ENCODE results near the gene YTHDF1. TPM values are rescaled to one million over a fixed set of nuclear protein-coding genes. Genes with fewer than 3 reads are reported as not detected.

The YTHDF1 gene
- total and polyA plus RNA-seq, 8 donors: 11.1 to 24.0 (median 15.9) TPM

DNA sequence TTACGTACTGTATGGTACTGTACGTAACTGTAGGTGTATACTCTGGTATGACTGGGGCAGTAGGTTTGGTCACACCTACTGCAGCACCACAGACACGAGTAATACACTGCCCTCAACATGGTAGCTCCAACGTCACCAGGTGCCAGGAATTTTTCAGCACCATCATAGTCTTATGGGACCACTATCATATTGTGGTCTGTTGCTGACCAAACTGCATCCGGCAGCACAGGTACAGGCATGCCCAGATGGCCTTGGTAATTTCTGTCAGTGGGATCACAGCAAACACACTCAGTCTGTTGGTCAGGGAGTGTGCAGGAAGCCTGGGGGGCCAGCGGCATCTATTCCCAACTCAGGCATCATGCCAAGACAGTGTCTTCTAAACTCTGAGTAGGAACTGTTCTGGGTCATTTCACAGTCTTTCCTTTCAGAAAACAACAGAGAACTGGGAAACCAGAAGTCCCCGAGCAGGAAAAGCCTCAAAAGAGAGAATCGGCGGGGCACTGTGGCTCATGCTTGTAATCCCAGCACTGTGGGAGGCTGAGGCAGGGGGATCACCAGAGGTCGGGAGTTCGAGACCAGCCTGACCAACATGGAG is 5.8 kb downstream of the YTHDF1 start:
- FAIRE-seq (no peak), DNase-seq (no peak), ATAC-seq (no peak)
- TF ChIP-seq, protein P1, sequence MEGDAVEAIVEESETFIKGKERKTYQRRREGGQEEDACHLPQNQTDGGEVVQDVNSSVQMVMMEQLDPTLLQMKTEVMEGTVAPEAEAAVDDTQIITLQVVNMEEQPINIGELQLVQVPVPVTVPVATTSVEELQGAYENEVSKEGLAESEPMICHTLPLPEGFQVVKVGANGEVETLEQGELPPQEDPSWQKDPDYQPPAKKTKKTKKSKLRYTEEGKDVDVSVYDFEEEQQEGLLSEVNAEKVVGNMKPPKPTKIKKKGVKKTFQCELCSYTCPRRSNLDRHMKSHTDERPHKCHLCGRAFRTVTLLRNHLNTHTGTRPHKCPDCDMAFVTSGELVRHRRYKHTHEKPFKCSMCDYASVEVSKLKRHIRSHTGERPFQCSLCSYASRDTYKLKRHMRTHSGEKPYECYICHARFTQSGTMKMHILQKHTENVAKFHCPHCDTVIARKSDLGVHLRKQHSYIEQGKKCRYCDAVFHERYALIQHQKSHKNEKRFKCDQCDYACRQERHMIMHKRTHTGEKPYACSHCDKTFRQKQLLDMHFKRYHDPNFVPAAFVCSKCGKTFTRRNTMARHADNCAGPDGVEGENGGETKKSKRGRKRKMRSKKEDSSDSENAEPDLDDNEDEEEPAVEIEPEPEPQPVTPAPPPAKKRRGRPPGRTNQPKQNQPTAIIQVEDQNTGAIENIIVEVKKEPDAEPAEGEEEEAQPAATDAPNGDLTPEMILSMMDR (IDR thresholded peaks at IDR 0.05): no peak
- H3K4me3 ChIP-seq: no peak overlapping the region
- H3K9me3 ChIP-seq: no peaks in the 10 kb centered on the region
- 78% methylated on average over 11 of the region's 11 CpGs for WGBS, 2 donors
- H3K4me1 ChIP-seq: peaks cover 4 to 21% (median 9%) of the 10 kb centered on the region in 3 donors
- H3K36me3 ChIP-seq: peaks cover 4 to 28% (median 21%) of the 10 kb centered on the region in 3 donors
- H3K27ac ChIP-seq: no peak overlapping the region
- H3K27me3 ChIP-seq: no peaks in the 10 kb centered on the region
- intact Hi-C loops (cut with DNase I): no loop called here

- FAIRE-seq (no peak), ATAC-seq (peak in 1 of 4 donors; percentile 39), DNase-seq (peak in 1 of 6 donors; percentile 30)
- no peak overlapping the region for H3K4me3 ChIP-seq
- H3K27ac ChIP-seq: no peak overlapping the region
- intact Hi-C loops (cut with DNase I): no loop called here
- WGBS, 2 donors: 82 to 84% methylated on average over 6 of the region's 6 CpGs
- H3K4me1 ChIP-seq: peaks cover 0 to 10% (median 0%) of the 10 kb centered on the region in 3 donors
- no peaks in the 10 kb centered on the region for H3K27me3 ChIP-seq
- TF ChIP-seq, protein P1 (IDR thresholded peaks at IDR 0.05): no peak
- peaks cover under 1 to 28% (median 17%) of the 10 kb centered on the region in 3 donors for H3K36me3 ChIP-seq
- no peaks in the 10 kb centered on the region for H3K9me3 ChIP-seq
These were observed 7.5 kb downstream of the YTHDF1 start for GRCh38 chr20:63208346-63208909.

DNA sequence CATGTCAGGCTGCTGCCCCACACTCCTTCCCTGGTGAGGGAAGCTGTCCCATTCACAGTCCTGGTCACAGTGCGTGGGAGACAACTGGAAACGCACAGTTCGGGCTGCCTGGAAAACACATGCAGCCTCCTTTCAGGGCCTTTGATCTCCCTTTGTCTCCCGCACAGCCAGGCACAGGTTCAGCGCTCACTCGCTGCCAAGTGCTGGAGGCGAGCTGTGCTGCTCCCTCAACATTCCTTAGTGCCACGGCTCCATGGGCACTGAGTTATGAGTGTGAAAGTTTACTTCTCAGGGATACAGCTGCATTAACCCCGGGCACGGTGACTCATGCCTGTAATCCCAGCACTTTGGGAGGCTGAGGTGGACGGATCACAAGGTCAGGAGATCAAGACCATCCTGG is 9.1 kb downstream of the YTHDF1 start:
- peak in 1 of 6 donors; percentile 46 for DNase-seq
- WGBS, 2 donors: 78 to 86% methylated on average over 11 of the region's 11 CpGs
- H3K27ac ChIP-seq: no peak overlapping the region
- TF ChIP-seq, protein P1 (IDR thresholded peaks at IDR 0.05): no peak
- no peaks in the 10 kb centered on the region for H3K9me3 ChIP-seq
- intact Hi-C loops (cut with DNase I): no loop called here
- no peaks in the 10 kb centered on the region for H3K4me1 ChIP-seq
- ATAC-seq: no peak
- no peak overlapping the region for H3K4me3 ChIP-seq
- FAIRE-seq: no peak
- H3K27me3 ChIP-seq: no peaks in the 10 kb centered on the region
- peaks cover 3 to 42% (median 28%) of the 10 kb centered on the region in 3 donors for H3K36me3 ChIP-seq

DNA sequence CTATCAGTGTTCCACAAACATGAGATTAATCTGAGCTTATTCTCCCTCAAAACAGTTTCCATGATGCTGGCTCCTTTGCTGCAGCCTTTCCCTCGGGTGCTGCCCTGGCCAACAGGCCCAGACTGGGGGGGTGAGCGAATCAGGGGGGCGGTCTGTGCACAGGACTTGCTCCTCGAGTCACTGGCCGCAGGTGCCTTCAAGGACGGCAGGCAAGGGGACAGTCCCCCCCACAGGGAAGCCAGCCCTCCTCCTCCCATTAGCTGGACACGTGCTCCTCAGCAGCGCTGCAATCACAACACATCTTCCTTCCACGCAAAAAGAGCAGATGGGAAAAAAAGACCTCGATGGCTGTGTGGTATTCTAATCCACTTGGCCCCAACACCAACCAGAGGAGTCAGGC is 10.0 kb downstream of the YTHDF1 start:
- Histone ChIP-seq H3K9me3 (no peaks in the 10 kb centered on the region), H3K27me3 (no peaks in the 10 kb centered on the region), H3K36me3 (peaks cover 3 to 45% (median 31%) of the 10 kb centered on the region in 3 donors), H3K27ac (no peak overlapping the region), H3K4me3 (no peak overlapping the region), H3K4me1 (no peaks in the 10 kb centered on the region)
- WGBS, 2 donors: 67 to 72% methylated on average over 10 of the region's 10 CpGs
- FAIRE-seq: no peak
- DNase-seq: peak in 1 of 6 donors; percentile 35
- TF ChIP-seq, protein P1 (IDR thresholded peaks at IDR 0.05): no peak
- no peak for ATAC-seq
- intact Hi-C loops (cut with DNase I): no loop called here

GRCh38 chr20:63204362-63204761 is 11.6 kb downstream of the YTHDF1 start:
- ATAC-seq: no peak
- no peak overlapping the region for H3K4me3 ChIP-seq
- peaks cover 3 to 44% (median 31%) of the 10 kb centered on the region in 3 donors for H3K36me3 ChIP-seq
- no peaks in the 10 kb centered on the region for H3K4me1 ChIP-seq
- TF ChIP-seq, protein P1 (IDR thresholded peaks at IDR 0.05): no peak
- intact Hi-C loops (cut with DNase I): no loop called here
- no peaks in the 10 kb centered on the region for H3K9me3 ChIP-seq
- peak in 1 of 6 donors; percentile 41 for DNase-seq
- FAIRE-seq: no peak
- no peak overlapping the region for H3K27ac ChIP-seq
- H3K27me3 ChIP-seq: no peaks in the 10 kb centered on the region
- 82 to 83% methylated on average over 5 of the region's 5 CpGs for WGBS, 2 donors
